K562 (cell line): ENCODE measurements around the gene GUCA2B. TPM values are rescaled to one million over a fixed set of nuclear protein-coding genes. Genes with fewer than 3 reads are reported as not detected.

ENCODE experiments used
- ATF3 ChIP-seq, 2 experiments: fragments of 450-650 bp in 1 of 2; sonication (generic) in 1 of 2; formaldehyde crosslinking in 1 of 2; IDR thresholded peaks in 1 of 2; conservative IDR thresholded peaks in 1 of 2; 2 replicates each; pipeline versions ENCODE4 v1.6.1 to v1.8.1; 2016 to 2023; ENCODE audit warnings: mild to moderate bottlenecking in 2 of 2, moderate library complexity in 2 of 2, inconsistent platforms in 1 of 2, missing genetic modification reagents in 1 of 2
- BRD9 ChIP-seq: fragments of 450-650 bp; IDR thresholded peaks from 2 replicates; pipeline ENCODE4 v1.6.1; 2018; ENCODE audit warnings: low read depth; ENCODE audit not compliant: partially characterized antibody
- CBX2 ChIP-seq: fragments of 200-600 bp; sonication (generic); IDR thresholded peaks from one replicate; pipeline ENCODE4 v1.6.1; 2012; ENCODE audit warnings: mild to moderate bottlenecking, low read length, inconsistent platforms; ENCODE audit not compliant: insufficient read depth, poor library complexity, severe bottlenecking
- CHD4 ChIP-seq: fragments of 200-600 bp; sonication (generic); IDR thresholded peaks from 3 replicates; pipeline ENCODE4 v1.6.1; 2012; ENCODE audit warnings: low read depth, mild to moderate bottlenecking, mixed read lengths, low read length, inconsistent platforms; ENCODE audit not compliant: insufficient read depth, insufficient replicate concordance, poor library complexity, severe bottlenecking
- DIDO1 ChIP-seq: fragments of 450-650 bp; IDR thresholded peaks from 2 replicates; pipeline ENCODE4 v1.6.1; 2016; ENCODE audit warnings: low read depth, missing biosample characterization, missing genetic modification characterization
- ELK3 ChIP-seq: fragments of 450-650 bp; formaldehyde crosslinking; IDR thresholded peaks from 2 replicates; pipeline ENCODE4 v1.4.0; 2020; ENCODE audit warnings: mild to moderate bottlenecking
- GTF2F1 ChIP-seq: IDR thresholded peaks from 2 replicates; pipeline ENCODE4 v1.6.1; 2011; ENCODE audit warnings: low read depth, low read length, improper control_type of control experiment
- HCFC1 ChIP-seq: IDR thresholded peaks from 2 replicates; pipeline ENCODE4 v1.6.1; 2012; ENCODE audit warnings: low read depth, low read length, improper control_type of control experiment
- HES1 ChIP-seq: fragments of 450-650 bp; IDR thresholded peaks from 2 replicates; pipeline ENCODE4 v1.6.1; 2016; ENCODE audit warnings: low read depth, mild to moderate bottlenecking, moderate library complexity
- IRF9 ChIP-seq: fragments of 450-650 bp; IDR thresholded peaks from 2 replicates; pipeline ENCODE4 v1.6.1; 2016; ENCODE audit warnings: missing biosample characterization, missing genetic modification characterization
- JUND ChIP-seq, 2 experiments: IDR thresholded peaks; 2 replicates in 1 of 2; 3 replicates in 1 of 2; pipeline ENCODE4 v1.6.1; 2011; ENCODE audit warnings: borderline replicate concordance in 2 of 2, low read depth in 2 of 2, low read length in 2 of 2, improper control_type of control experiment in 1 of 2, missing biosample characterization in 1 of 2, missing genetic modification characterization in 1 of 2, missing genetic modification reagents in 1 of 2
- MTA3 ChIP-seq: fragments of 450-650 bp; formaldehyde crosslinking; IDR thresholded peaks from 2 replicates; pipeline ENCODE4 v1.6.1; 2017; ENCODE audit warnings: mild to moderate bottlenecking, borderline replicate concordance
- NCOA2 ChIP-seq, 2 experiments: fragments of 450-650 bp; IDR thresholded peaks; 2 replicates each; pipeline ENCODE4 v1.6.1; 2018; ENCODE audit warnings: mild to moderate bottlenecking in 2 of 2, moderate library complexity in 1 of 2; ENCODE audit not compliant: partially characterized antibody in 2 of 2
- NR1H2 ChIP-seq: sonication (generic); formaldehyde crosslinking; IDR thresholded peaks from 2 replicates; pipeline ENCODE4 v1.4.0; 2020; ENCODE audit warnings: mild to moderate bottlenecking, missing genetic modification reagents
- RBM22 ChIP-seq: fragments of 200-400 bp; formaldehyde crosslinking; IDR thresholded peaks from 2 replicates; pipeline ENCODE4 v1.6.1; 2018; ENCODE audit warnings: low read length, low read depth; ENCODE audit not compliant: poor library complexity, severe bottlenecking
- RFX1 ChIP-seq: fragments of 450-650 bp; IDR thresholded peaks from 2 replicates; pipeline ENCODE4 v1.6.1; 2016; ENCODE audit warnings: mild to moderate bottlenecking, moderate library complexity
- SAP30 ChIP-seq: fragments of 200-600 bp; sonication (generic); IDR thresholded peaks from 2 replicates; pipeline ENCODE4 v1.6.1; 2012; ENCODE audit warnings: borderline replicate concordance, low read depth, mild to moderate bottlenecking, moderate library complexity, low read length, control low read depth, inconsistent platforms; ENCODE audit not compliant: insufficient read depth, poor library complexity, severe bottlenecking
- SMARCA5 ChIP-seq: fragments of 450-650 bp; IDR thresholded peaks from 2 replicates; pipeline ENCODE4 v1.6.1; 2016
- SPI1 ChIP-seq: IDR thresholded peaks from 2 replicates; pipeline ENCODE4 v1.6.1; 2011; ENCODE audit warnings: low read depth, low read length, control low read depth, borderline replicate concordance
- ZFP91 ChIP-seq: sonication (generic); formaldehyde crosslinking; IDR thresholded peaks from 2 replicates; pipeline ENCODE4 v1.8.0; 2022; ENCODE audit warnings: mild to moderate bottlenecking, missing genetic modification reagents
- ZKSCAN8 ChIP-seq: fragments of 200-800 bp; sonication (Bioruptor generic); IDR thresholded peaks from 2 replicates; pipeline ENCODE4 v1.6.1; 2016; ENCODE audit warnings: missing genetic modification characterization, missing compliant biosample characterization
- ZNF717 ChIP-seq: fragments of 250-450 bp; sonication (Bioruptor Pico); IDR thresholded peaks from 2 replicates; pipeline ENCODE4 v1.5.0; 2021
- polyA plus RNA-seq, 8 experiments: library from polyadenylated mRNA; depleted of rRNA in 4 of 8; stranded (reverse) in 5 of 8; unstranded in 3 of 8; fragments of >200 nt; fragmentation: Nextera tagmentation in 2 of 8; fragmentation: Illumina TruSeq in 1 of 8; extraction: Ambion mirVana in 2 of 8; extraction: Trizol in 1 of 8; gene quantifications; 2 replicates each; pipeline versions ENCODE4 v1.2.1 to v1.2.3, GENCODE V29; 2011 to 2014; ENCODE audit warnings: inconsistent platforms in 1 of 8, missing spikeins in 1 of 8
- total RNA-seq, 7 experiments: library from RNA; depleted of rRNA in 6 of 7; stranded (reverse); fragments of >200 nt in 6 of 7; fragmentation: Illumina TruSeq in 2 of 7; extraction: Trizol in 2 of 7; gene quantifications; 2 replicates each; pipeline versions ENCODE4 v1.2.1 to v1.2.3, GENCODE V29; 2011 to 2021; ENCODE audit warnings: low replicate concordance in 1 of 7

GUCA2B gene
- total and polyA plus RNA-seq, 9 of the 15 experiments (the other 6 are each of a cell fraction or from before 2014, with no cell fraction given), result not detected

GRCh38 chr1:42171679-42172266 lies 18.6 kb downstream of the GUCA2B start (continued):
- no peak for TF ChIP-seq ZFP91 (CRISPR knock-in tag)
- no peak for TF ChIP-seq NR1H2 (CRISPR knock-in tag)
- no peak for TF ChIP-seq ZNF717 (CRISPR knock-in tag)
- TF ChIP-seq GTF2F1, result no peak
- no peak for TF ChIP-seq SAP30
- TF ChIP-seq CHD4, result peak; percentile 71
- no peak for TF ChIP-seq ZKSCAN8 (CRISPR knock-in tag)
- no peak for TF ChIP-seq RFX1
- TF ChIP-seq ELK3, result no peak
- TF ChIP-seq NCOA2 (IDR thresholded peaks at IDR 0.05; ENCODE audit: partially characterized antibody in 2 of 2), result no peak
- no peak for TF ChIP-seq HES1
- no peak for TF ChIP-seq JUND (IDR thresholded peaks at IDR 0.05; ENCODE audit: borderline replicate concordance, low read depth, low read length)
- TF ChIP-seq JUND (tag; IDR thresholded peaks at IDR 0.05; ENCODE audit: borderline replicate concordance, low read depth, low read length), result no peak
- no peak for TF ChIP-seq HCFC1
- TF ChIP-seq CBX2, result no peak
- TF ChIP-seq SPI1, result no peak
- no peak for TF ChIP-seq MTA3
- no peak for TF ChIP-seq BRD9
- no peak for TF ChIP-seq IRF9
- TF ChIP-seq SMARCA5, result peak; percentile 28; the same call in 1 of the 2 replicates
- TF ChIP-seq ATF3 (IDR thresholded peaks at IDR 0.05), result no peak
- no peak for TF ChIP-seq ATF3 (CRISPR knock-in tag; conservative IDR thresholded peaks at IDR 0.05)
- TF ChIP-seq RBM22, result no peak
- TF ChIP-seq DIDO1 (tag), result no peak
